HG03442 (cell line): ENCODE measurements around the gene RLN3.

Experiments
- ATAC-seq: cut with Tn5 transposase; IDR thresholded peaks from one replicate; pipeline ENCODE4 v1.9.1; 2021; ENCODE audit warnings: mild to moderate bottlenecking, moderate library complexity; ENCODE audit not compliant: unreplicated experiment

RLN3 gene

GRCh38 chr19:14052470-14052869, 24.5 kb downstream of the RLN3 start:
- ATAC-seq: no peak

- ATAC-seq: no peak
Observed at GRCh38 chr19:14053032-14053431, 25.1 kb downstream of the RLN3 start.

- no peak for ATAC-seq
Observed at GRCh38 chr19:14053500-14053899, 25.6 kb downstream of the RLN3 start.

- no peak for ATAC-seq
Observed at GRCh38 chr19:14054099-14054498, 26.2 kb downstream of the RLN3 start.

- ATAC-seq: no peak
Observed at GRCh38 chr19:14054721-14055120, 26.8 kb downstream of the RLN3 start.

GRCh38 chr19:14055396-14055795, 27.4 kb downstream of the RLN3 start:
- no peak for ATAC-seq

GRCh38 chr19:14056069-14056666, 28.2 kb downstream of the RLN3 start:
- no peak for ATAC-seq

GRCh38 chr19:14056741-14057356, 28.9 kb downstream of the RLN3 start:
- no peak for ATAC-seq

GRCh38 chr19:14058182-14059092, 30.5 kb downstream of the RLN3 start:
- ATAC-seq: no peak

- no peak for ATAC-seq
Observed at GRCh38 chr19:14059093-14059480, 31.1 kb downstream of the RLN3 start.

- no peak for ATAC-seq
Observed at GRCh38 chr19:14059652-14060155, 31.8 kb downstream of the RLN3 start.

- no peak for ATAC-seq
Observed at GRCh38 chr19:14061081-14061749, 33.3 kb downstream of the RLN3 start.

- no peak for ATAC-seq
Observed at GRCh38 chr19:14061751-14062557, 34.0 kb downstream of the RLN3 start, which contains the start of gene PALM3. Gene PALM3, minus strand, starts transcription at chr19:14062076. Its CDS starts 96 bp downstream, at chr19:14061980.

- ATAC-seq: no peak
Observed at GRCh38 chr19:14062558-14062855, 34.6 kb downstream of the RLN3 start.

- ATAC-seq: no peak
Observed at GRCh38 chr19:14063105-14063504, 35.2 kb downstream of the RLN3 start.

GRCh38 chr19:14066134-14066533, 38.2 kb downstream of the RLN3 start:
- ATAC-seq: no peak

- no peak for ATAC-seq
Observed at GRCh38 chr19:14070268-14071050, 42.5 kb downstream of the RLN3 start.

GRCh38 chr19:14072535-14073260, 44.8 kb downstream of the RLN3 start, which contains the start of gene MISP3:
Gene MISP3, plus strand, starts transcription at chr19:14072786. Its CDS starts 524 bp downstream, at chr19:14073310.
- ATAC-seq: no peak
